Measurements from ENCODE around the gene TAB3.

Gene TAB3, protein sequence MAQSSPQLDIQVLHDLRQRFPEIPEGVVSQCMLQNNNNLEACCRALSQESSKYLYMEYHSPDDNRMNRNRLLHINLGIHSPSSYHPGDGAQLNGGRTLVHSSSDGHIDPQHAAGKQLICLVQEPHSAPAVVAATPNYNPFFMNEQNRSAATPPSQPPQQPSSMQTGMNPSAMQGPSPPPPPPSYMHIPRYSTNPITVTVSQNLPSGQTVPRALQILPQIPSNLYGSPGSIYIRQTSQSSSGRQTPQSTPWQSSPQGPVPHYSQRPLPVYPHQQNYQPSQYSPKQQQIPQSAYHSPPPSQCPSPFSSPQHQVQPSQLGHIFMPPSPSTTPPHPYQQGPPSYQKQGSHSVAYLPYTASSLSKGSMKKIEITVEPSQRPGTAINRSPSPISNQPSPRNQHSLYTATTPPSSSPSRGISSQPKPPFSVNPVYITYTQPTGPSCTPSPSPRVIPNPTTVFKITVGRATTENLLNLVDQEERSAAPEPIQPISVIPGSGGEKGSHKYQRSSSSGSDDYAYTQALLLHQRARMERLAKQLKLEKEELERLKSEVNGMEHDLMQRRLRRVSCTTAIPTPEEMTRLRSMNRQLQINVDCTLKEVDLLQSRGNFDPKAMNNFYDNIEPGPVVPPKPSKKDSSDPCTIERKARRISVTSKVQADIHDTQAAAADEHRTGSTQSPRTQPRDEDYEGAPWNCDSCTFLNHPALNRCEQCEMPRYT

GRCh38 chrX:30889147-30890140 lies at the start of gene TAB3:
Gene TAB3 (minus strand): TSS chrX:30889254. CDS start chrX:30859588, 29,666 bp downstream.
- H3K4me3 ChIP-seq (ENCODE audit: low read depth, low read length), result peak within 1 kb of the TSS; percentile 48

GRCh38 chrX:30938295-30938694 lies 49.2 kb upstream of the TAB3 start:
- no peak overlapping the region for H3K4me3 ChIP-seq (ENCODE audit: low read depth, low read length)

DNA sequence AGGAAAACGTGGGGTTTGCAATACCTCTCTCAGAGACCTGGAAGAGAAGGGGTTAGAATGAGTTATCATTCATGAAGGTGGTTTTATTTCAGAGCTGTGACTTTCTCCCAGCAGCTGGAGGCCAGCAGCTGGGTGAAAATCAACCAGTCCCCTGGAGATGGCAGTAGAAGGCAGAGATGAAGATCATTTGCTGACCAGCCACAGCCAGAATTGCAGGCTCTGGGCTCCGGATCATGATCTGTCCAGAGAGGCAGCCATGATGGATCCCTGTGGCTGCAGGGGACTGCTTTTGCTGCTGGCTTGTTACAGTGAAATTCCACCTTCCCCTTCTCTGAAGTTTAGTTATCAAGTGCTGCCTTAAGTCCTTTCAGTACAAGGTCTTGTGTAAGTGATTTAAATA lies 46.9 kb upstream of the TAB3 start:
- H3K4me3 ChIP-seq (ENCODE audit: low read depth, low read length), result no peak overlapping the region

GRCh38 chrX:30931920-30932319 lies 42.9 kb upstream of the TAB3 start:
- H3K4me3 ChIP-seq (ENCODE audit: low read depth, low read length), result no peak overlapping the region

DNA sequence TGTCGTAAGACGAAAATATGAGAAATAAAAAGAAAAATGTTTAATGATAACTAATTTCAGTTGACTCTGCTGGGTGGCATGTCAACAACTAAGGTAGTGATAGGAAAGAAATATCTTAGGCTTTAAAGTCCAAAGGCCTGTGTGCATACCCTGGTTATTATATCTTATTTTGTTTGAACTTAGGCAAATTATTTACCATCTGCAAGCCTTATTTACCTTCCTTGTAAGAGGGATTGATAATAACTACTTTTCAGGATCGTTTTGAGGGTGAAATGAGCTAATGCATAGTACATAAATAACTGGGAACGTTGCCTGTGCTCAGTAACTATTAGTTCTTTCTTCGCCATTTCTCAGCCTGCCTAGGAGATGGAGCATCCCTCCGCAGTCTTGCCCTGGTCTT lies 41.6 kb upstream of the TAB3 start:
- no peak overlapping the region for H3K4me3 ChIP-seq (ENCODE audit: low read depth, low read length)

DNA sequence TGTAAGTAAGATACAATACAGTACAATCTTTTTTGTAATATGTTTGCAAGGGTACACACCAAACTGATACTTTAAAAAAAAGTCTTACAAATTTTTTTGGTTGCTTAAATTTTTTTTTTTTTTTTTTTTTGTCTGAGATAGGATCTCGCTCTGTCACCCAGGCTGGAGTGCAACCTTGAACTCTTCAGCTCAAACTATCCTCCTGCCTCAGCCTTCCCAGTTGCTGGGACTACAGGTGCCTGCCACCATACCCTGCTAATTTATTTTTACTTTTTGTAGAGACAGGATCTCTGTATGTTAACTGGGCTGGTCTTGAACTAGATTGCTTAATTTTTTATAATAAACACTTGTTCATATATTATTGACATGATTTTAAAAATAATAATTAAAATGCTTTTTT lies 41.1 kb upstream of the TAB3 start:
- H3K4me3 ChIP-seq (ENCODE audit: low read depth, low read length), result no peak overlapping the region

- H3K4me3 ChIP-seq (ENCODE audit: low read depth, low read length), result no peak overlapping the region
Observed at GRCh38 chrX:30920271-30920670, 31.2 kb upstream of the TAB3 start.

DNA sequence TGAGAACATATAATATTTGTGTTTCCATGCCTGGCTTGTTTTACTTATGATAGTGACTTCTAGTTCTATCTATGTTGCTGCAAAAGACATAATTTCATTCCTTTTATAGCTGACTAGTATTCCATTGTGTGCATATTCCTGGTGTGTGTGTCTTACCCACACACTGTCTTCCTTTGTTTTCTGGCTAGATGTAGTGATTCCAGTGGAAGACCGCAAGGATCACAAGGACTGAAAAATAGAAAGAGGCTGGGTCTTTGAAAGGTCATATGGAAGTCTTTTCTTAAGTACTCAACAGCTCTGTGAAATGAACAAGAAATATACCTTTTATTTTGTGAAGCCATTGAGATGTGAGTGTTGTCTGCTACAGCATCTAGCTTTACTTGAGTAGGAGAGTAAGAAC lies 29.4 kb upstream of the TAB3 start:
- H3K4me3 ChIP-seq (ENCODE audit: low read depth, low read length), result no peak overlapping the region

- H3K4me3 ChIP-seq (ENCODE audit: low read depth, low read length), result no peak overlapping the region
Observed at GRCh38 chrX:30913492-30913891, 24.4 kb upstream of the TAB3 start.

DNA sequence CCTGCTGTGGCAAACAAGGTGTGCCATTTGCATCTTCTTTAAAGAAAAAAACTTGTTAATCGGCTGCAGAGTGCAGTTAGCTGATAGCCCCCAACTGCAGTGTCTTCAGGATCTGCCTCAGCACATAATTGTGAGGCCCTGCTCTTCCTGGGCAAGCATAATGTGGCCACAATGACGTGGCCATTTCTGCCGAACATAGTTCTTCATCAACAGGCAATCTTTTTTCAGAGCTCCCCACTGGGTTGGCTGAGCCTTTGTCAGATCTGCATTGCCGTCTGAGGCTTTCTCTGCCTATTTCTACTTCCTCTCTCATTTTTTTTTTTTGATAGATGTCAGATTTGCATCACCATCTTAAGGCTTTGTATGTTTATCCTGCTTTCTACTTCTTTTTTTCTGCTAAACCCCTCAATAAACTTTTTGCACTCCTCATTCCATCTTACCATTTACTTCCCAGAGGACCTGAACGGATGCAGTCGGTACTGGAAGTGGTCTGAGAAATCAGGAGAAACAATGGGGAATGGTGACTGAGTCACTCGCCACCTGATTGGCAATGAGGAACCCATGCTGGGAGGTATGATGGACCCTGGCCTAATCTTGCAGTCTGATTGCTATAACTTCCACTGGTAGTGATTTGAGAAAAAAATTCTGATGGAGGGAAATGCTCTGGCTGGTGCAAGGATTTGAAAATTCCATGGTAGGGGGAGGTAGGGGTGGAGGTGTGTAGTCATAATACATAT lies 21.2 kb upstream of the TAB3 start:
- H3K4me3 ChIP-seq (ENCODE audit: low read depth, low read length), result no peak overlapping the region

DNA sequence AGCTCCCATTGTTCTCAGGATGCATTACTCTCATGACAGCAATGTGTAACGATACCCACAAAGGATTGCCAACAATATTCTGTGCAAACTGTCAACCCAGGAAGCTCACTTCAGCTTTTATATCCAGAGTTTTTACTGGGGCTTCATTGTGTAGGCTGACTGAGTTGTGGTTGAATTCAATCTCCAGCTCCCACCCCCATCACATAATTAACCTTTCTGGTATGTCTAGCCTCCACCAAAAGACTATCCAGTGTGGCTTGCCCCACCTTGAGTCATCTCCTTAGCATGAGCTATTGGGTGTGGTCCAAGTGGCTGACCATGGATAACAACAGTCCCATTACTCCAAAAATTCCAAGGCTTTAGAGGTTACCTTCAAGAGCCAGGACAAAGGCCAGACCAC lies 17.7 kb upstream of the TAB3 start:
- no peak overlapping the region for H3K4me3 ChIP-seq (ENCODE audit: low read depth, low read length)

DNA sequence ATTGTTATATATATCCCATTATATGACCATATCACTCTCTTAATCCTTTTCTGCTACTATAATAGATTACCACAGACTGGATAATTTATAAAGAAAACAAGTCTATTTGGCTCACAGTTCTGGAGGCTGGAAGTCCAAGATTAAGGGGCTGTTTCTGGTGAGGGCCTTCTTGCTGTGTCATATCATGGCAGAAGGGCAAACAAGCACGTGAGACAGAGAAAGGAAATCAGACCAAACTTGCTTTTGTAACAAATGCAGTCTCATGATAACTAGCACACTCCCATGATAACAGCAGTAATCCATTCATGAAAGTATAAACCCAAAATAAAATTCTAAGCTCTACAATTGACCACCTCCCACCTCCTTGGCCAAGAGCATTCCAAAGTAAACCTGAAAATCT lies 16.3 kb upstream of the TAB3 start:
- H3K4me3 ChIP-seq (ENCODE audit: low read depth, low read length), result no peak overlapping the region

- no peak overlapping the region for H3K4me3 ChIP-seq (ENCODE audit: low read depth, low read length)
Observed at GRCh38 chrX:30904632-30905031, 15.6 kb upstream of the TAB3 start.

DNA sequence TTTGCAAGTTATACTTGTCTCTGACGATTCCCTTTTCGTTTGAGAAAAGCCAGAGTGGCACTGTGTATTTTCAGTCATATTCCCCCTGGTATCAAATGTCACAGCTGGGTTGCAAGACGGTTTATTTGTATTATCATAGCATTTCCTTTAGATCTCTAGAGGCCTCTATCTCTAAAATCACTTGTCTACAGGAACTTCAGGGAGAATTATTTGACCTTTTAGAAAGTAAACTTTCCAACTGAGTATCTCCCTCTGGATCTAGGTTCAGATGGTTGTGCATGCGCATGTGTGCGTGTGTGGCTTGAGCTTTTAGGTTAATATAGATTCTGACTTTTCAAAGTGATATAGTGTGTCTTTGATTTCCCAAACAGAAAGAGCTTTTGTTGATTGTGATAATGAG lies 15.1 kb upstream of the TAB3 start:
- no peak overlapping the region for H3K4me3 ChIP-seq (ENCODE audit: low read depth, low read length)

- H3K4me3 ChIP-seq (ENCODE audit: low read depth, low read length), result no peak overlapping the region
Observed at GRCh38 chrX:30900227-30900626, 11.2 kb upstream of the TAB3 start.

DNA sequence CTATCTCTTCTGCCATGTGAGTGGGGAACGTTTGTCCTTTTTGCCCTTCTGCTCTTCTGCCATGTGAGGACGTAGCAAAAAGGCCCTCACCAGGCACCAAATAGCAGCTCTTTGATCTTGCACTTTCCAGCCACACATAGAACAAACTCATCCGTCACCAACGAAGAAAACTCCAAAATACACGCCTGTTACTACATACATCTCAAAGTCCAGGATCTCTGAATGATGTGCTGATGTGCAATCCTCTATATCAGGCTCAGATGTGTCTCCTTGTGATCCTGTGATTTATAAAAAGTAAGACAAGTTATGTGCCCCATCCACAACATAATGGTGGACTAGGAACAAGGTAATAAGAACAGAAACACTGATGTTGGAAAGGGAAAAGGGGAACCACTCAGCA lies 9.8 kb upstream of the TAB3 start:
- H3K4me3 ChIP-seq (ENCODE audit: low read depth, low read length), result no peak overlapping the region

DNA sequence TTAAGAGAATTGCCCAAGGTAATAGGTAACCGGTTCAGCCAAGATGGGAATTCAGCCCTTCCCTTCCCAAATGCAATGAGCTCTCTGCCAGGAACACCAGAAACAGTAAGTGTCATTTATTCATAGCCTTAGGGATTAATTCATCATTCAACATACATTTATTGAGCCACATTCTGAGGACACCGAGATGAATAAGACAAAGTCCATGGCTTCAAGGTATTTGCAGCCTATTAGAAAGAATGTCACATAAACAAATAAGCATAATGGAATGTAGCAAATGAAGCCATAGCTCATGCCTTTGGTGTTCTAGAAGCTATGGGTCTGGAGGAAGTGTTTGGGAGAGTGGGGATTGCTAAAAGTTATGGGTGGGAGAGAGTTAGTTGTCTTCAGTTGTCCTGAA lies 6.3 kb upstream of the TAB3 start:
- no peak overlapping the region for H3K4me3 ChIP-seq (ENCODE audit: low read depth, low read length)

GRCh38 chrX:30893206-30893605 lies 4.2 kb upstream of the TAB3 start:
- no peak overlapping the region for H3K4me3 ChIP-seq (ENCODE audit: low read depth, low read length)

- no peak overlapping the region for H3K4me3 ChIP-seq (ENCODE audit: low read depth, low read length)
Observed at GRCh38 chrX:30892591-30892990, 3.5 kb upstream of the TAB3 start.

- H3K4me3 ChIP-seq (ENCODE audit: low read depth, low read length), result peak overlapping the region; percentile 48
Observed at GRCh38 chrX:30888526-30889146, 418 bp downstream of the TAB3 start.

Data from iPS-11a (cell line).